Stimulated activated CD4-positive, alpha-beta T cell treated with anti-CD3 and anti-CD28 coated beads, TNF-alpha, amount 100 ng/mL, for 4 hours (primary cell): ENCODE data around the gene PRKCD.
"Not testable (repeated sequence)": the region's sequence is repeated elsewhere in the genome, so short reads cannot be mapped to it uniquely, and the experiment has no call there.

Experiments
- DNase-seq, 3 experiments: peaks; one replicate each; pipeline ENCODE4 v3.0.0-alpha.2; 2020; ENCODE audit warnings: low read depth in 3 of 3

Gene PRKCD

DNA sequence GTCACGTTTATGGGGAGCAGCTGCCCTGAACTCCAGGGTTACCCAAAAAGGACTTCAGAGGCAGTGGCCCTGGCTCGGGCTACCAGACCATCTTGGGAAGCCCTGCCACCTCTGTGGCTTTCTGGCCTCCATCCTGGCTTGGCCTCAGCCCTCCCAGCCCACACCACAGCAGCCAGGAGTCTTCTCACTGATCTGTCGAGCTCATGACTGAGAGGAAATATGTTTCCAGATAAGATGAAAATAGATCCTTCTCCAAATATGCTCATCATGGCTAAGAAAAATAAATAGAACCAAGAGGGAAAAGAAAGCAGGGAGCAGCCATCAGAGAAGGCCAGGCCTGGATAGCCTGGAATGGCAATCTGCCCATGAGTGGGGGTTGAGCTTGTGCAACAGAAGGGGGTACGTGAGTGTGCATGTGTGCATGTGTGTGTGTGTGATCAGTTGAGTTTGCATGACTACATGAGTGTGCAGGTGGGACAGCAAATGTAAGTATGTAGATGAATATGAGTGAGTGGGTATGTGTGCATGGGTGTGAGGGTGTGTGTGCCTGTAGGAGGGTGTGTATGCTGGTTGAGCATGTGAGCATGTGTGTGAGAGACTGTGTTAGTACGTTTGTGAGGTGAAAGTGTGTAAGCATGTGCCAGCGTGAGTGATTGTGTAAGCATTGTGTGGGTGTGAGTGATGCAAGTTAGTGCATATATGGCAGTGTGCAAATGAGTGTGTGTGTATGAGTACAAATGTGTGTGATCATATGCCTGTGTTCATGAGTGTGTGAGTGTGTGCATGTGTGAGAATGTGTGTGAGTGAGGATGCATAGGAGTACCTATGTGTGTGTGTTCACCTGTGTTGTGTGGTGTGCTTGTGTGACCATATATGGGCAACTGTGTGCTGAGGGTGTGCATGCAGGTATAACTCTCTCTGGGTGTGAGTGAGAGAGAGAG, 20.8 kb upstream of the PRKCD start:
- DNase-seq, result no peak

DNA sequence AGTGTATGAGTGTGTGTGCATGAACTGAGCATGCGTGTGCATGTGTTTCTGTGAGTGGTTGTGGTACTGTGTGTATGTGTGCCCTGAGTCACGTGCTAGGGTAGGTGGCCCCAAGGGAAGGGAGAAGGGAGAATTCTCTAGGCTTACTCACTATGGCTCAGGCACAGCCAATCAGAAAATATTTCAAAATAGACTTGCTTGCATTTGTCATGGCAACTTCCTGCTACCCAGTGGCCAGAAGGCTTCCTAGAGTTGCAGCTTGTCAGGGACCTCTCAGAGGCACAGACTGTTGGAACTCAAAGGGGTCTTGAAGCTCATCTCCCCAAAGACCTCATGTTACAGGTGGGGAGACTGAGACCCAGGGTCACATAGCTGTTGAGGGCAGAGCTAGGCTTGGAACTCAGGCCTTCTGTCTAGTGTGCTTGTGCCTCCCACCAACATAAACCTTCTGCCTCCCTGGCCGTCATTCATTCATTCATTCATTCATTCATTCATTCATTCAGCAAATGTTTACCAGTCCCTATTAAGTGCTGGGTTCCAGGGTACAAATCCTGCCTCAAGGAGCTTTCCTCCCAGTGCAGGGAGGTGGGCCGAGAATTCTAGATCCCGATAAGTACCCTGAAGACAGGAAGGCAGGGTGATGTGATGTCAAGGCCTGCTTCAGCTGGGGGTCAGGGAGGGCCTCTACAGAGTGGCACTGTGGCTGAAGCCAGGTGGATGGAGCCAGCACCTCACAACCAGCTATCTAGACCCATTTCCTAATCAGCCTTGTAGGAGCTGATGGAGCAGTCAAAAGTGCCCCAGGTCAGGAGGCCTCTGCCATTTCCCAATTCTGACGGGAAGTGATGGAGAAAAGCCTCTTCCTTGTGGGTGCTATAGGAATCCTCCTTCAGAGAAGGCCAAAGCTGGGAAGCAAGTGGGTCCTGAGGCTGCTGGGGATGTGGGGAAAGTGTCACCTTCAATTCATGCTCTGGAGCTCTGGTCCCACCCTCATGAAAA, 19.9 kb upstream of the PRKCD start:
- DNase-seq, result no peak

DNA sequence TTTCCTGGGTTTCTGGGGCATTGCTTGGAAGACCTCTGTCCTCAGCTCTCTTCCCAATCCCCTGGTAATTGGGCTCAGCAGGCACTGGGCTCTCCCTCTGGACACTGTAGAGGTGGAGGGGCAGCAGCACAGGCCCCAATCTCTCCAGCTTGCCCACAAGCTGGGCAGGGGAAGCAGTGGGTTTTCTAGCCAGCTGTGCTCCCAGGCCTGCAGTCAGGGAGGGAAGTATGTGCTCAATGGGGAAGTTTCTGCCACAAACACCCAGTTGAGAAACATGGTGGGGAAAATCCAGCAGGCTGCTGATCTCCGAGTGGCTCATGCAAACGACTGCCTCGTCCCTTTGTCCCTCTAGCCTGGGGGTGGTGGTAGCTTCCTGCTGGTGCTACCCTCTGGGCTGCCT, 18.0 kb upstream of the PRKCD start:
- no peak for DNase-seq

DNA sequence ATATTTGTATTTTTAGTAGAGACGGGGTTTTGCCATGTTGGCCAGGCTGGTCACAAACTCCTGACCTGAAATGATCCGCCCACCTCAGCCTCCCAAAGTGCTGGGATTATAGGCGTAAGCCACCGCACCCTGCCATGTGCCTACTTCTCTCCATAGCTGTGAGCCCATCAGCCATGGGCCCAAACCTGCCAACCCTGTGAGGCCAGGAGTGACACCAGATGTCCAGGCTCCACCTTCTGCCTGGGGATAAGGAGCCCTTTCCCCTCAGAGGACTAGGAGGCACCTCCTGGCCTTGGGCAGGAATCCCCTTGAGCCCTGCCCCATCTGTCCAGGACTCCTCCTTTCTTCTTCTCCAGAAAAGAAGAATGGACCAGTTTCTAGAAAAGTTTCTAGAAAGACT, 16.6 kb upstream of the PRKCD start:
- no peak for DNase-seq

DNA sequence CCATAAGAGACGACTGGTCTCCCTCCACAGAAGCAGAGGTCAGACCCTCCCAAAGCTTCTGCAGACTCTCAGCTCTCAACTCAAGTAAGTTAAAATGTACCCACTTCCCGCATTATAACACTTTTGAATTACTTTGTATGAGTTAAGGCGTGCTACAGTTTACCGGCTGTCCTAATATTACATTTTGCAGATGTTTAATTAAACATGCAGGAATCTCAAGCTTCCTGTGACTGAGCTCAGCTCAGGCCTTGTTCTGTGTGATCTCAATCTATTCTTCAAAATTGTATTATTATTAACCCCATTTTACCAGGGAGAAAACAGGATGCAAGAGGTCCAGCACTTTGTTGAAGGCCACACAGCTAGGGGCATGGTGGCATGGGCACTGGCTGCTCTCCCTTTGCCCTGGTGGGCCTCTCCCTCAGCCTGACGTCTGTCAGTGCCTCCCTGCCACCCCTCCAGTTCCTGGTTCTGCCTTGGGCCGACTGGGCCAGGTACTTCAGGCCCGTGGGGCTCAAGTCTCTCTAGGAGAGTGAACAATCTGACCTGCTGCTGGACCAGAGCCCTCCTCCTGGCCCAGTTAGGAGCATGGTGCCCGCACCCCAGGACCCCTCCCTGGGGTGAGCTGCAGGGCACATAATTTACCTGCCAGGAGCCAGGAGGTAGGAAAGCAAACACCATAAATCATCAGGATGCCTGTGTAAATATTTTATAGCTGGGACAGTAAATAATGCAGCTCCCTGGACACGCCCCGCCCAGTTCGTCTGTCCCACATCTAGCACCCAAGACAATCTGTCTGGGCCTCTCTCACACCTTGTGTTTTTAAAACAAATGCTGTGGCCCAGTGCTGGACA, 15.9 kb upstream of the PRKCD start:
- DNase-seq, result no peak

DNA sequence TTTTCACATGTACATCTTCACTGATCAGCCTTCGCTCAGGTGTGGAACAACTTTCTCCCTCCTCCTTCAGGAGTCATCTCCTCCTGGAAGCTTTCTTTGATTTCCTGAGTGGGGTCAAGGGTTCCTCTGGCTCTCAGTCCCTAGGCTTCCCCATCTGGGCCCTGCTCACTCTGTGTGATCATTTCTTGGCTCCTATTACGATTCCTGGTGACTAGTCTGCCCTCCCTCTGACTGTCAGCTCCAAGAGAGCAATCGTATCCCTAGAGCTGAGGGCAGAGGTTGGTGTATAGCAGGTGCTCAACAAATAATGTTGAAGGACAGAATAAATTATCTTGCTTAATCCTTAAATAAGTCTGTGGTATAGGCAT, 15.3 kb upstream of the PRKCD start:
- DNase-seq, result no peak

DNA sequence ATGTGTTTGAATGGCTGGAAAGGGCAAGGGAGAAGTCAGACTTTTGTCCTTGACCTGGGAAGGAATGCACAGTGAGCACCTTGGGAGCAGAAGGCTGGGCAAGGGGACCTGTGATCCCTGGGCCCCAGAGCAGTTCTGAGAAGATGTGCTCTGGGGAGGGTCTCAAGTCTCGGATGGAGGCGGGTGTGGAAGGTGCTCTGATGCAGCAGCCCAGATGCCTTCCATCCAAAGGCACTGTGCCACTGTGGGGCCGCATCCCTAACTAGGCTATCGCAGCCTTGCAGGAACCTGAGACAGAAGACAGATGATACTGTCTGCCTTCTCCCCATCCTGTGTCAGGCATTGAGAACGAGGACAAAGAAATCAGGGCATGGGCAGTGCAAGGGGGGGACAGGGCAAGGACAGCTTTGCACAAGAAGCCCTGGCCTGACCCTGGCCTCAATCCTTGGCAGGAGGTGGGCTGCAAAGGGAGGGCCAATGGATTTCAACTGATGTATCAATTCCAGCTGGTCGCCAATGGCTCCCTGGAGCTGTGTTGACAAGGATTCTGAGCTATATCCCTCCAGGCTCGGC, 14.6 kb upstream of the PRKCD start:
- no peak for DNase-seq

DNA sequence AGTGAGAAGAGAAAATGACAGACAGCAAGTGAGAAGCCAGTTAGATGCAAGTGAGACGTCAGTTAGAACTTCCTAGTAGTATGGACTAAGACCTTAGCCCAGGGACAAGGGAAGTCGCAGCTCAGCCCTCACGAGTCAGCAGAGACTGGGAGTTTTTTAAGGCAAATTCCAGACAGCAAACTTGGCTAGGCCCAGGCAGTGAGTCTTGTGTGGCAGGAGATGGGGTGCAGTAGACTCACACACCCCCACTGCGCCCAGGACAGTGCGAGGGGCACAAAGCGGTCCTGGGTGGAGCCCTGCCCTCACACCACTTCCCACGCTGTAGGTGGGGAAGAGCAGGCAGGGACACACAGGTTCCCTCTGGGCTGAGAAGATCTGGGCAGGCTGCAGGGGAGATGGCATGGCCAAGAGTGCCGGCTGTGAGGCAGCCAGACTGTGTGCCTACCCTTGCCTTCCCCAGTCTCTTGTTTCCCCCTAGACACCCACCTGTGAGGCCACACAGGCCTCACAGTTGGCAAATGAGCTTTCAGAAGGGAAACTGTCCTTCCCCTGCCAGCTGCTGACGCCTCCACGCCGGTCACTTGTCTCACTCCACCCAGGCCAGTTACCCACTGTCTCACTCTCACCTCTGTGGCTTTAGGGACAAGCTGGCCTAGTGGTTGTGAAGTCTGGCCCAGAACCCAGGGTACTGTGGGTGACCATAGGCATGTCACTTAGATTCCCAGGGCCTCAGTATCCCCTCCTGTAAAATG, 13.7 kb upstream of the PRKCD start:
- no peak for DNase-seq

DNA sequence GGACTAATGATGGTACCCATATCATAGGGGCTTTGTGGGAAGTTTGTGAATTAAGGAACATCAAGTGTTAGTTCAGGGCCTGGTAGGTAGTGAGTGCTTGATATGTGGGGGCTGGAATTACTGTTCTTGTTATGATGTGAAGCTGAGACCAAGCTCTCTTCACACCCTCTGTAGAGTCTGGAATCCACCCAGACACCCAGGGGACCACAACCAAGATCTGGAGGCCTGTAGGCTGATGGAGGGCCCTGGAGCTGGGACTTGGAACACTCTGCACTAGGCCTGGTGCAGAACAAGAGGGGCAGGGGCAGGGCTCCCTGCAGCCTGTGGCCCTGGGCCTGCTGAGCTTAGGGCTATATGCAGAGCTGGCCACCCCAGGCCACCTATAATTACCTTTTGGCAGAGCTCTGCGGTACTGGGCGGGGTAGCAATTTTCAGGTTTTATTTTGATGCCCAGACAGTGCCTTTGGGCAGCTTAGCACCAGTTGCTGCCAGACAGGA, 13.1 kb upstream of the PRKCD start:
- DNase-seq, result no peak

DNA sequence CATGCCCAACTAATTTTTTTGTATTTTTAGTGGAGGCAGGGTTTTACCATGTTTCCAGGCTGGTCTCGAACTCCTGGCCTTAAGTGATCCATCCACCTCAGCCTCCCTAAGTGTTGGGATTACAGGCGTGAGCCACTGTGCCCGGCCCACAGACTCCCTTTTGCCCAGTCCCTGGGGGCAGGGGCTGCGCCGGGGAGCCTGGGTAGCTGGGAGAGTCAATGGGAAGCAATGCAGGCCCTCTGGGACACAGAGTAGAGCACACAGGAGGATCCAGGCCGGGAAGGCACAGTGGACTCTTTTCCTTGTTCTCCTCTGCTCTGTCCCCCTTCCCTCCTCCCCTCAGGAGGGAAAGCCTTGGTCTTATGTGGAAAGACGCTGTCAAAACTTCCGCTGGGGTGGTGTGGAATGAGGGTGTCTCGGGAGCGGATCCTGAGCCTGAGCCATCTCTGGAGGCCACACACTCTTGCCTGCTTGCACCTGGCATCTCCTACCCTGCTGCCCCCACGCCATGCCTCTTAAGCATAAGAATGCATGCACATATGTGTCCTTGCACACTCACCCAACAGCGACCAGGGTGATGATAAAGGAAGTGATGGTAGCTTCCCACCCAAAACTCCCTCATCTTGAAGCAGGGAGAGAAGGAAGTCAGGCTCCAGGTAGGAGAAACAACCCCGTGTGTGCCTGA, 11.9 kb upstream of the PRKCD start:
- no peak for DNase-seq

DNA sequence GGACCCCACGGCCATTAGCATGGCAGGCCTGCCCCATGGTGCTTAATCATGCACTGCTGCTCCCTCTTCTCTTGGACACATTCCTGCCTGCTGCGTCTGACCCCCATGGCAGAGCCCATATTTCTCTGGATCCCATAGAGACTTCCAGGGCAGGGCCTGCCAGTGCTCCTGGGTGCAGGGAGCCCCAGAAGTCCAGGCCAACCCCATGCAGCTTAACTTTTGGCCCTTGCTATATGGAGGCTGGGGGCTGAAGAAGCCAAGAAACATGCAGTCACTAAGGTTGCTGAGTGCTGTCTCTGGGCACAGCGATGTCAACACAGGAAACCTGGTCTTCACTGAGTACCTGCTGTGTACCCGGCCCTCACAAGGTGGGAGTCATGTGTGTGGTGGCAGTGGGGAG, 11.3 kb upstream of the PRKCD start:
- DNase-seq, result no peak

DNA sequence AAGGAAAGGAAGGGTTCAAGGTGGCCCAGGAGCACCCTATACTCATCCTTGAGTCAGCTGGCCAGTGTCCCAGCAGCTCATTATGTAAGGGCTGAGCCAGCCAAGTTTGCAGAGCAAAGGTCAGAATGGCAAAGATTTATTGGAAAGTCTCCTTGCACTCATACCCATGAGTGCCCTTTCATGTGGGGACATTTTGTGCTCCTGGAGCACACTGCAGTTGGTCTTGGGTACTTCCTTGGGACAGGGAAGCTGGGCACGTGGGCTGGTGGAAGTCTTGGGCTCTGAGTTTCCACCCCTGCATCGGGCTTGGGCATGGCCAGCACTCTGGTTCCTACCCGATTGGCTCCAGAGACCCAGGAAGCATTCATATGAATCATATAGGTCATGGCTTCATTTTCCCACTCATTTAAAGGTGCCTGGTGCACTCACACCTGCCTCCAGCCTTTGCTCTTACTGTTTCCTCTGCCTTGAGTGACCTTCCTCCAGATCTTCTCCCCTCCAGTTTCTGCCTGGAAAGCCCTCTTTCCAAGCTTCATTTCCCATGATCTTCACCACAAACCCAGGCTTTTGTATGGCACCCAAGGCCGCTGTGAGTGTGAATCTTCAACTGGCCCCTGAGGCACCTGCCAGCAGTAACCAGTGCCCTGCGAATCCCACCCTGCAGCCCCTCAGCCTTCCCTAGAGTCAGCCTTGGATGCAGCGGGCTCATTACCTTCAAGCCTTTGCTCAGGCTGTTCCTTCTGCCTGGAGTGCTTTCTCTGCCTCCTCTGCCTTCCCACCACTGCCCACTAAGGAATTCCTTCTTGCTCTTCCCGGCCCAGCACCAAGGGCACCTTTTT, 10.5 kb upstream of the PRKCD start:
- DNase-seq, result no peak

DNA sequence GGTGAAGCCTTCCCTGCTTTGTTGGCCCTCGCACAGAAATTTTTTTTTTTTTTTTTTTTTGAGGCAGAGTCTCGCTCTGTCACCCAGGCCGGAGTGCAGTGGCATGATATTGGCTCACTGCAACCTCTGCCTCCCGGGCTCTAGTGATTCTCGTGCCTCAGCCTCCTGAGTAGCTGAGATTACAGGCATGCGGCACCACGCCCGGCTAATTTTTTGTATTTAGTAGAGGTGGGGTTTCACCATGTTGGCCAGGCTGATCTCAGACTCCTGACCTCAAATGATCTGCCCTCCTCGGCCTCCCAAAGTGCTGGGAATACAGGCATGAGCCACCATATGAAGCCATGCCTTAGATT, 9.9 kb upstream of the PRKCD start:
- DNase-seq, result not testable (repeated sequence)

DNA sequence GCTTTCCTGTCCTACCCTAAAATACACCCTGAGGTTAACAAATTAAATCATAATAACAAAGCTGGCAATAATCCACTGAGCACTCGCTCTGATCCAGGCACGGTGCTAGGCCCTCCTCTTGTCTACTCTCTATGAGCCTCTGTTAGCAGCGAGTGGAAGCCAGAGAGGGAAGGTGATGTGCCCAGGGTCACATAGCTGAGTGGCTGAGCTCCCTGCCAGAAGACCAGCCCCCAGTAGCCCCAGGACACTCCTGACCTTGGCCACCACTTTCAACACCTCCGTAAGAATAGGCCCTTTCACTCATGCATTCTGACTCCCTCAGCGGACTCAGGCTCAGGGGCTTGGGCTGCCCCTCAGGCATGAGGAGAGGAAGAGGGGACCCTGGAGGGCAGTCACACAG, 9.5 kb upstream of the PRKCD start:
- DNase-seq, result no peak

DNA sequence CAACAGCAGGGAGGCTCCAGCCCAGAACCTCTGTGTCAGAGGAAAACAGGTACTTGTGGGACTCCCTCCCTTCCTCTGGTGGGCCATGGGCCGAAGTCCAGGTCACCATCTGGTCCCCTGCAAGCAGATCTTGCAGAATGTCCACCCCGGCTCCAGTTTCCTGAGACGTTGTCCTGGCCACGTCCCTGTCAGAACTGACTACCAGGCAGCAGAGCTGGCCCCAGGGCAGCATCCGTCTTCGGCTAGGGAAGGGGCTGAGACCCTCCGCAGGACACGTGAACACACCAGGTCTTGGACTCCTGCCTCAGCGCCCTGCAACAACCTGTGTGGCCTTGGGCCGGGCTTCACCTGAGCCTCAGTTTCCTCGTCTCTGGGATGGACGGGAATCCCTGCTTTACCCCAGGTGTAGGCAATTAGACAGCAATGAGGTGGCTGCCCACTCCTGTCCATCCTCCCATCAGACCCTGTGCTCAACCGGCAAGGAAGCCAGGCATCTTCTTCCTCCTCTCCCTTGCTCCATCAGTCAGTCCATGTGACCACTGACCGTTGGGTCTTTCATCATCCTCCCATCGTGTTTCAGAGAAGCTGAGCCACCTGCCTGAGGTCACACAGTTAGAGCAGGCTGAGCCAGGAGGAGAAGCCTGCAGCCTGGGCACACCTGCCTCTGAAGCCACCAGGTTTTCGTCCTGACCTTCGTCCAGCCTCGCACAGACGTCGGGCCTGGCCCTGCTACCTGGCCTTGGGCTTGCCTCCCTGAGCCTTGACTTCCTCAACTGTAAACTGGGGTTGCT, 8.9 kb upstream of the PRKCD start:
- no peak for DNase-seq

DNA sequence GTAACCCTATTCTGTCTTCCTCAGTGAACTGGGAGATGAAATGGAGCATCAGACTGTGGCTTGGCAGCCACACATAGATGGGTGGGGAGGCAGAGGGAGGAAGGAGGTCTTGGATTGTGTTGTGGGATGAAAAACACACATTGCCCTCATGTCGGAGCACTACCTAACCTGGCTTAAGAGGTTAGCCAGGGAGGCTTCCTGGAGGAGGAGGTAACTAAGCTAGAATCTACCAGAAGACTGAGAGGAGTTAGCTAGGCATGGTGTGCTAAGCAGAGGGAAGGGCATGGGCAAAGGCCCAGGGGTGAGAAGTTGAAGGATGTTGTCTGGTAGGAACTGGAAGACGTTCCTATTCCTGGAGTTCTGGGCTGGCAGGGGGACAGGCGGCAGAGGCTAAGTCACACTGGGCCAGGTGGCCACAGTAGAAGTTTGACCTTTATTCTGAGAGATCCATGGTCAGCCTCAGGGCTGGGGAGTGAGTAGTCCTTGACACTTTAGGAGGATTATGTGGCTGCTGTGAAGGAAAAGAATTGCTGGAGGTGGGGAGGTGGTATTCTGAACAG, 7.7 kb upstream of the PRKCD start:
- no peak for DNase-seq

DNA sequence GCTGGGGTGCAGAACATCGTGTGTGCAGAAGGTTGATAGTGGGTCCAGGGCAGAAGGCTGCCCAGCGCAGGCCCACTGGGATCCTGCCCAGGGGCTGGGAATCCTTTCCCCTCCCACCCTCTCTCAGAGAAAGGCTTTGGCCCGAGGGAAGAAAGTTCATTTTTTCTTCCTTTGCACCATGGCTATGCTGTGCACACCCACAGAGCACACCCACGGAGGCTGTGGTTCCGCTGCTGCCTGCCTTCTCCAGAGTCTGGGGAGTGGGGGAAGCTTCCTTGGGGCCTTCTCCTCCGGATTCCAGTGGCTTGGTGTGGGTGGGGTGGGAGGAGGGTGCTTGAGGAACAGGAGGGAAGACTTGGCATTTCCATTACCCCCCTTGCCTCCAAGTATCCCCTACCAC, 7.0 kb upstream of the PRKCD start:
- no peak for DNase-seq

DNA sequence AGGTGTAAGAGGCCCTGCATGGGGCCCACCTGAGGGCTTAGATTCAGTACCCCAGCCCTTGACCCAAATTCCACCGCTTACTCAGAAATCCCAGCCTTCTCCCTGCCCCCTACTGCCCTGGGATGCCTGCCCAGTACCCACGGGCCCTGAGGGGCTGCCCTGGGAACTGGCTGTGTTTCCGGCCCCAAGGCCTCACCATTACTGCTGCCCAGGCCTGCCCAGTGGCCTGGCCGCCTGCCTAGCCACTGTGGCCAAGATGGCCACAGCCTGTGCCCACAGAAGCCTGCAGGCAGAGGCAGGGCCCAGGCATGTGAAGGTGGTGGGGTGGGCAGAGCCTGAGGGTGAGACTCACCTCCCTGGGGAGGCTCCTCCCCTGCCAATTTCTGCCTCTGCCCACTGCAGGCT, 6.1 kb upstream of the PRKCD start:
- DNase-seq, result no peak
